ENCODE results near the gene ZNF18. TPM values are rescaled to one million over a fixed set of nuclear protein-coding genes. Genes with fewer than 3 reads are reported as not detected.
A peak's percentile ranks its signal among the peaks of the same experiment; 100 is the strongest.

The ZNF18 gene
- total and polyA plus RNA-seq, 2 of the 13 experiments (the other 11 are each of a cell fraction or from before 2014, with no cell fraction given), result 2.4 to 5.4 TPM

DNA sequence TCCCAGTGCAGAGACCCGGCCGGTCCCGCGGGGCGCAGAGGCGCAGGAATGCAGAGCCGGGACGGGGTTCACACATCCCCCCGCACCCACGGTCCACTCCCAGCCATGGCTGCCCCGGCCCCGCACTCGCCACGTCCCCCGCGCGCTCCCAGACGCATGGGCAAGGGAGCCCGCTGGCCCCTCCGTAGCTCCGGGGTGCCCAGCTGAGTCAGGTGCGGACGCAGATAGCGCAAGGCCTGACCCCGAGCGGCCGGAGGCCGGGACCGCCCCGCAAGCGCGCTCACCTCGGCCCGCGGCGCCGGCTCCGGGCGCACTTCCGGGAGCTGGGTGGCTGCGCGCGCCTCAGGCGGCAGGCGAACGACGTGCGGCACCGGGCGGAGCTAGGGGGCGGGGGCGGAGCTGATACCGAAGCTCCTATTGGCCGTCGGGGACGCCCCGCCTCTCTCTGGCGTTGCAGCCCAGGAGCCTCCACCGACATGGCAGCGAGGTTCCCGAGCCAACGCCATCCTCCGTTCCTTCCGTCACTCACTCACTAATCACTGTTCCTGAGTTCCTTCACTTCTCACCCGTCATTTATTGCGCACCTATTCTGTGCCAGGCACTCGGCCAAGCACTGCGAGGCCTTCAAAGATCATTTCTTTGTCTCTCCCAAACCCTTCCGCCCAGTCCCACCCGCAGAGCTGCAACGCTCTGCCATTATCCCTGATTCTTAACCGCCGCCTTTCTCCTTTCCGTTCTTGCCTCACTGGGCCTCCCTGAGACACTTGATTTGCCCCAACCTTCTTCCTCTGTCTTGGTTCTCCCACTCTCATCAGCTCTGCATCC lies at the start of gene ZNF18 (continued):
- TF ChIP-seq SP5 (CRISPR knock-in tag; IDR thresholded peaks at IDR 0.05; ENCODE audit: borderline replicate concordance, low read depth) (0 out of 2 replicates have a peak, but pooled peaks have one; percentile 15), HNF1B (CRISPR knock-in tag; IDR thresholded peaks at IDR 0.05) (peak; percentile 73; the same call in 1 of the 2 replicates), MAFG (CRISPR knock-in tag; IDR thresholded peaks at IDR 0.05) (no peak), ZNF605 (CRISPR knock-in tag; IDR thresholded peaks at IDR 0.05) (0 out of 2 replicates have a peak, but pooled peaks have one; percentile 15), HOXA3 (CRISPR knock-in tag; IDR thresholded peaks at IDR 0.05) (peak; percentile 68; the same call in 1 of the 2 replicates), TARDBP (CRISPR knock-in tag; IDR thresholded peaks at IDR 0.05) (0 out of 2 replicates have a peak, but pooled peaks have one; percentile 72), GATAD2A (CRISPR knock-in tag; IDR thresholded peaks at IDR 0.05) (no peak), GPBP1L1 (CRISPR knock-in tag; IDR thresholded peaks at IDR 0.05) (no peak)
- TF ChIP-seq, protein P1, sequence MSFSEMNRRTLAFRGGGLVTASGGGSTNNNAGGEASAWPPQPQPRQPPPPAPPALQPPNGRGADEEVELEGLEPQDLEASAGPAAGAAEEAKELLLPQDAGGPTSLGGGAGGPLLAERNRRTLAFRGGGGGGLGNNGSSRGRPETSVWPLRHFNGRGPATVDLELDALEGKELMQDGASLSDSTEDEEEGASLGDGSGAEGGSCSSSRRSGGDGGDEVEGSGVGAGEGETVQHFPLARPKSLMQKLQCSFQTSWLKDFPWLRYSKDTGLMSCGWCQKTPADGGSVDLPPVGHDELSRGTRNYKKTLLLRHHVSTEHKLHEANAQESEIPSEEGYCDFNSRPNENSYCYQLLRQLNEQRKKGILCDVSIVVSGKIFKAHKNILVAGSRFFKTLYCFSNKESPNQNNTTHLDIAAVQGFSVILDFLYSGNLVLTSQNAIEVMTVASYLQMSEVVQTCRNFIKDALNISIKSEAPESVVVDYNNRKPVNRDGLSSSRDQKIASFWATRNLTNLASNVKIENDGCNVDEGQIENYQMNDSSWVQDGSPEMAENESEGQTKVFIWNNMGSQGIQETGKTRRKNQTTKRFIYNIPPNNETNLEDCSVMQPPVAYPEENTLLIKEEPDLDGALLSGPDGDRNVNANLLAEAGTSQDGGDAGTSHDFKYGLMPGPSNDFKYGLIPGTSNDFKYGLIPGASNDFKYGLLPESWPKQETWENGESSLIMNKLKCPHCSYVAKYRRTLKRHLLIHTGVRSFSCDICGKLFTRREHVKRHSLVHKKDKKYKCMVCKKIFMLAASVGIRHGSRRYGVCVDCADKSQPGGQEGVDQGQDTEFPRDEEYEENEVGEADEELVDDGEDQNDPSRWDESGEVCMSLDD (CRISPR knock-in tag; IDR thresholded peaks at IDR 0.05; ENCODE audit: borderline replicate concordance), result peak; percentile 95
- TF ChIP-seq, protein P2, sequence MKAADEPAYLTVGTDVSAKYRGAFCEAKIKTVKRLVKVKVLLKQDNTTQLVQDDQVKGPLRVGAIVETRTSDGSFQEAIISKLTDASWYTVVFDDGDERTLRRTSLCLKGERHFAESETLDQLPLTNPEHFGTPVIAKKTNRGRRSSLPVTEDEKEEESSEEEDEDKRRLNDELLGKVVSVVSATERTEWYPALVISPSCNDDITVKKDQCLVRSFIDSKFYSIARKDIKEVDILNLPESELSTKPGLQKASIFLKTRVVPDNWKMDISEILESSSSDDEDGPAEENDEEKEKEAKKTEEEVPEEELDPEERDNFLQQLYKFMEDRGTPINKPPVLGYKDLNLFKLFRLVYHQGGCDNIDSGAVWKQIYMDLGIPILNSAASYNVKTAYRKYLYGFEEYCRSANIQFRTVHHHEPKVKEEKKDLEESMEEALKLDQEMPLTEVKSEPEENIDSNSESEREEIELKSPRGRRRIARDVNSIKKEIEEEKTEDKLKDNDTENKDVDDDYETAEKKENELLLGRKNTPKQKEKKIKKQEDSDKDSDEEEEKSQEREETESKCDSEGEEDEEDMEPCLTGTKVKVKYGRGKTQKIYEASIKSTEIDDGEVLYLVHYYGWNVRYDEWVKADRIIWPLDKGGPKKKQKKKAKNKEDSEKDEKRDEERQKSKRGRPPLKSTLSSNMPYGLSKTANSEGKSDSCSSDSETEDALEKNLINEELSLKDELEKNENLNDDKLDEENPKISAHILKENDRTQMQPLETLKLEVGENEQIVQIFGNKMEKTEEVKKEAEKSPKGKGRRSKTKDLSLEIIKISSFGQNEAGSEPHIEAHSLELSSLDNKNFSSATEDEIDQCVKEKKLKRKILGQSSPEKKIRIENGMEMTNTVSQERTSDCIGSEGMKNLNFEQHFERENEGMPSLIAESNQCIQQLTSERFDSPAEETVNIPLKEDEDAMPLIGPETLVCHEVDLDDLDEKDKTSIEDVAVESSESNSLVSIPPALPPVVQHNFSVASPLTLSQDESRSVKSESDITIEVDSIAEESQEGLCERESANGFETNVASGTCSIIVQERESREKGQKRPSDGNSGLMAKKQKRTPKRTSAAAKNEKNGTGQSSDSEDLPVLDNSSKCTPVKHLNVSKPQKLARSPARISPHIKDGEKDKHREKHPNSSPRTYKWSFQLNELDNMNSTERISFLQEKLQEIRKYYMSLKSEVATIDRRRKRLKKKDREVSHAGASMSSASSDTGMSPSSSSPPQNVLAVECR (CRISPR knock-in tag; IDR thresholded peaks at IDR 0.05; ENCODE audit: borderline replicate concordance), result peak; percentile 84
- TF ChIP-seq, protein P3, sequence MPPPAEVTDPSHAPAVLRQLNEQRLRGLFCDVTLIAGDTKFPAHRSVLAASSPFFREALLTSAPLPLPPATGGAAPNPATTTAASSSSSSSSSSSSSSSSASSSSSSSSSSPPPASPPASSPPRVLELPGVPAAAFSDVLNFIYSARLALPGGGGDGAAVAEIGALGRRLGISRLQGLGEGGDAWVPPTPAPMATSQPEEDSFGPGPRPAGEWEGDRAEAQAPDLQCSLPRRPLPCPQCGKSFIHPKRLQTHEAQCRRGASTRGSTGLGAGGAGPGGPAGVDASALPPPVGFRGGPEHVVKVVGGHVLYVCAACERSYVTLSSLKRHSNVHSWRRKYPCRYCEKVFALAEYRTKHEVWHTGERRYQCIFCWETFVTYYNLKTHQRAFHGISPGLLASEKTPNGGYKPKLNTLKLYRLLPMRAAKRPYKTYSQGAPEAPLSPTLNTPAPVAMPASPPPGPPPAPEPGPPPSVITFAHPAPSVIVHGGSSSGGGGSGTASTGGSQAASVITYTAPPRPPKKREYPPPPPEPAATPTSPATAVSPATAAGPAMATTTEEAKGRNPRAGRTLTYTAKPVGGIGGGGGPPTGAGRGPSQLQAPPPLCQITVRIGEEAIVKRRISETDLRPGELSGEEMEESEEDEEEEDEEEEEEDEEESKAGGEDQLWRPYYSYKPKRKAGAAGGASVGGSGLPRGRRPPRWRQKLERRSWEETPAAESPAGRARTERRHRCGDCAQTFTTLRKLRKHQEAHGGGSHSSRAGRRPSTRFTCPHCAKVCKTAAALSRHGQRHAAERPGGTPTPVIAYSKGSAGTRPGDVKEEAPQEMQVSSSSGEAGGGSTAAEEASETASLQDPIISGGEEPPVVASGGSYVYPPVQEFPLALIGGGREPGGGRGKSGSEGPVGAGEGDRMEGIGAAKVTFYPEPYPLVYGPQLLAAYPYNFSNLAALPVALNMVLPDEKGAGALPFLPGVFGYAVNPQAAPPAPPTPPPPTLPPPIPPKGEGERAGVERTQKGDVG (CRISPR knock-in tag; IDR thresholded peaks at IDR 0.05; ENCODE audit: borderline replicate concordance), result peak; percentile 87; the same call in 1 of the 2 replicates

Measured in HepG2 (cell line).